HCT116 (cell line): ENCODE data around the gene VPS9D1. TPM values are rescaled to one million over a fixed set of nuclear protein-coding genes. Genes with fewer than 3 reads are reported as not detected.

Experiments
- ATAC-seq: fragments of 200-7000 bp; cut with Tn5 transposase; 2 replicates; pipeline ENCODE4 v1.9.1; 2020; ENCODE audit warnings: mild to moderate bottlenecking, moderate library complexity
- BruUV-seq: library from RNA; stranded (reverse); fragments of 400-500 nt; replicated peaks from 2 replicates; lab custom pipeline; 2021; lab: Mats Ljungman, UMichigan
- CTCF ChIA-PET: fragments of 300-600 bp; sonication (Branson Sonifier 250); formaldehyde crosslinking; loops from one replicate; lab custom pipeline; 2021; ENCODE audit warnings: antibody characterized with exemption; lab: Charles Lee
- POLR2A ChIA-PET: fragments of 300-600, 350-600 bp; sonication (Branson Sonifier 250); formaldehyde crosslinking; loops from one replicate; lab custom pipeline; 2021; ENCODE audit warnings: antibody characterized with exemption; lab: Charles Lee
- RAD21 ChIA-PET, 2 experiments: fragments of 300-600 bp; sonication (Branson Sonifier 250); formaldehyde crosslinking; loops; one replicate each; lab custom pipeline; 2023; ENCODE audit warnings: low total read pairs in 2 of 2; ENCODE audit not compliant: uncharacterized antibody in 2 of 2, unreplicated experiment in 2 of 2, low non-redundant PET in 1 of 2; lab: Charles Lee
- DNase-seq: peaks from one replicate; pipeline ENCODE4 v3.0.0-alpha.2; 2010; ENCODE audit warnings: low read depth, low spot score
- H2AFZ ChIP-seq: fragments of 200-600 bp; shearing (Covaris generic), sonication (generic); 2 replicates; pipeline ENCODE4 v1.6.1; 2017; ENCODE audit warnings: low read depth, mixed run types, mixed read lengths, antibody characterized with exemption, low read length; ENCODE audit not compliant: poor library complexity, severe bottlenecking
- H3K27ac ChIP-seq: 2 replicates; pipeline ENCODE4 v1.5.1; 2012; ENCODE audit warnings: low read depth, low read length
- H3K27me3 ChIP-seq: fragments of 200-600 bp; sonication (generic); 2 replicates; pipeline ENCODE4 v1.6.1; 2016; ENCODE audit warnings: mixed run types, low read length, mixed read lengths; ENCODE audit not compliant: insufficient read depth
- H3K36me3 ChIP-seq, 2 experiments: fragments of 200-500 bp in 1 of 2; fragments of 200-600 bp in 1 of 2; sonication (Bioruptor generic) in 1 of 2; sonication (generic) in 1 of 2; 2 replicates each; pipeline versions ENCODE4 v1.5.1 to v1.6.1; 2014 to 2016; ENCODE audit warnings: low read length in 2 of 2, inconsistent platforms in 1 of 2, mixed read lengths in 1 of 2, mixed run types in 1 of 2; ENCODE audit not compliant: insufficient read depth in 2 of 2, control insufficient read depth in 1 of 2
- H3K4me1 ChIP-seq, 2 experiments: fragments of 200-600 bp in 1 of 2; sonication (generic) in 1 of 2; 2 replicates each; pipeline versions ENCODE4 v1.5.1 to v1.6.1; 2012 to 2017; ENCODE audit warnings: low read length in 2 of 2, inconsistent platforms in 1 of 2, mild to moderate bottlenecking in 1 of 2, mixed read lengths in 1 of 2, mixed run types in 1 of 2, moderate library complexity in 1 of 2; ENCODE audit not compliant: insufficient read depth in 2 of 2, control insufficient read depth in 1 of 2
- H3K4me2 ChIP-seq: fragments of 200-600 bp; sonication (generic); 2 replicates; pipeline ENCODE4 v1.6.1; 2017; ENCODE audit warnings: mixed run types, low read length, mixed read lengths
- H3K4me3 ChIP-seq, 2 experiments: fragments of 200-600 bp in 1 of 2; sonication (generic) in 1 of 2; replicated peaks in 1 of 2; 2 replicates each; pipeline ENCODE4 v1.5.1; 2011 to 2016; ENCODE audit warnings: low read length in 2 of 2, control low read depth in 1 of 2, low read depth in 1 of 2, mild to moderate bottlenecking in 1 of 2, mixed read lengths in 1 of 2, mixed run types in 1 of 2
- H3K79me2 ChIP-seq: fragments of 200-600 bp; sonication (generic); 2 replicates; pipeline ENCODE4 v1.6.1; 2017; ENCODE audit warnings: mild to moderate bottlenecking, mixed run types, low read length, moderate library complexity, mixed read lengths; ENCODE audit not compliant: insufficient read depth
- H3K9ac ChIP-seq: fragments of 200-600 bp; sonication (generic); 2 replicates; pipeline ENCODE4 v1.6.1; 2016; ENCODE audit warnings: low read length, mixed read lengths
- H3K9me2 ChIP-seq: fragments of 200-600 bp; sonication (generic), shearing (Covaris generic); 2 replicates; pipeline ENCODE4 v1.6.1; 2017; ENCODE audit warnings: mixed run types, mild to moderate bottlenecking, moderate library complexity; ENCODE audit not compliant: insufficient read depth
- H3K9me3 ChIP-seq, 2 experiments: fragments of 200-500 bp in 1 of 2; fragments of 200-600 bp in 1 of 2; sonication (Bioruptor generic) in 1 of 2; sonication (generic) in 1 of 2; 2 replicates each; pipeline ENCODE4 v1.6.1; 2014 to 2017; ENCODE audit warnings: low read length in 2 of 2, mixed read lengths in 2 of 2, inconsistent platforms in 1 of 2, low read depth in 1 of 2, mild to moderate bottlenecking in 1 of 2, mixed run types in 1 of 2, moderate library complexity in 1 of 2; ENCODE audit not compliant: control insufficient read depth in 1 of 2, insufficient read depth in 1 of 2
- H4K20me1 ChIP-seq: fragments of 200-600 bp; sonication (generic), shearing (Covaris generic); 2 replicates; pipeline ENCODE4 v1.6.1; 2017; ENCODE audit warnings: mixed run types, mild to moderate bottlenecking, moderate library complexity; ENCODE audit not compliant: insufficient read depth
- EZH2phosphoT487 ChIP-seq: fragments of 200-600 bp; IDR thresholded peaks from 2 replicates; pipeline ENCODE4 v1.6.1; 2018; ENCODE audit warnings: antibody characterized with exemption, borderline replicate concordance
- POLR2AphosphoS5 ChIP-seq: IDR thresholded peaks from 2 replicates; pipeline ENCODE4 v1.6.1; 2011; ENCODE audit warnings: mild to moderate bottlenecking, low read depth, low read length, moderate library complexity
- RAD21 ChIP-seq: IDR thresholded peaks from 2 replicates; pipeline ENCODE4 v1.6.1; 2012; ENCODE audit warnings: low read depth, mild to moderate bottlenecking
- SP1 ChIP-seq: IDR thresholded peaks from 2 replicates; pipeline ENCODE4 v1.6.1; 2012; ENCODE audit warnings: low read depth
- TCF7L2 ChIP-seq: IDR thresholded peaks from 2 replicates; pipeline ENCODE4 v1.7.0; 2011; ENCODE audit warnings: borderline replicate concordance, inconsistent platforms; ENCODE audit not compliant: insufficient read depth, insufficient read length; ENCODE audit errors: extremely low read depth
- intact Hi-C: fragments of 100-400 bp; cut with micrococcal nuclease; formaldehyde crosslinking; loops from 2 replicates; pipeline ENCODE4 v1.10.0; 2022
- total RNA-seq: library from RNA; stranded (reverse); gene quantifications from one replicate; pipeline ENCODE4 v1.2.1, GENCODE V29; 2021; ENCODE audit not compliant: unreplicated experiment
- TF ChIP-seq, protein P1 (sequence below): IDR thresholded peaks from 2 replicates; pipeline ENCODE4 v1.6.1; 2012; ENCODE audit warnings: low read depth

Gene VPS9D1
- total RNA-seq, 1 experiment from 2014 or later, result 4.2 TPM

DNA sequence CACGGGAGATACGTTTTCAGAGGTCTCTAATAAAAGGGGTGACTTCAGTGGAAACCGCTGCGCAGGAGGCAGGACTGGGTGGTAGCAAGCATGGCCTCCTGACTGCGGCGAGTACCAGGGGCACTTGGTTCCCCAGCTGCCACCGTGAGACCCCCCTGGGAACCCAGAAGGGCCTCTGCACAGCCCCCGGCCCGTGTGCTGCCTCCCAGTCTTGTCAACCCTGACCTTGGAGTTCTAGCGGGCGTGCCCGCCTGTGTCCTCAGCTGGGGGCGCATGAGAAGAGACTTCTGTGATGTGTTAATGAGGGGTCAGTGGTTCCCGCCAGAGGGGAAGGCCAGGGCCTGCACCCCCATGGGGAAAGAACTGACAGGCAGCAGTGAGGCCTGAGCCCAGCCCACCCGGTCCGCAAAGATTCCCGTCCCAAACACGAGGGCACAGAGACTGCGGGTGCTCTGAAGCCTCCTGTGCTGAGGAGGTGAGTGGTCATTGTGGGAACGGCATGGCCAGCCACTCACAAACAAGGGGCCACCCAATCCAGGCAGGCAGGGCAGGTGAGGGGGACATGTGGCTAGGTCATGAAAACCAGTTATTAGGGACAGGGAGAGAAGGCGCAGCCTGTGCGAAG, 10.0 kb upstream of the VPS9D1 start:
- CTCF ChIA-PET, result no interaction called here
- intact Hi-C loops, result no loop called here
- Histone ChIP-seq H3K79me2 (peaks cover 8% of the 10 kb centered on the region; the same call in 1 of the 2 replicates), H3K27me3 (no peaks in the 10 kb centered on the region), H4K20me1 (no peaks in the 10 kb centered on the region), H2AFZ (no peak overlapping the region), H3K9ac (no peak overlapping the region), H3K27ac (no peak overlapping the region; the same call in 1 of the 2 replicates), H3K9me2 (no peaks in the 10 kb centered on the region), H3K9me3 (no peaks in the 10 kb centered on the region)
- ATAC-seq (peak; percentile 9; the same call in 1 of the 2 replicates), DNase-seq (no peak)
- BruUV-seq, result no TSS peak
- POLR2A ChIA-PET, result no interaction called here
- RAD21 ChIA-PET, result no interaction called here
- TF ChIP-seq SP1, result no peak
- no peak for TF ChIP-seq EZH2phosphoT487
- no peak for TF ChIP-seq TCF7L2
- no peak for TF ChIP-seq RAD21
- no peak for TF ChIP-seq POLR2AphosphoS5
- TF ChIP-seq, protein P1, sequence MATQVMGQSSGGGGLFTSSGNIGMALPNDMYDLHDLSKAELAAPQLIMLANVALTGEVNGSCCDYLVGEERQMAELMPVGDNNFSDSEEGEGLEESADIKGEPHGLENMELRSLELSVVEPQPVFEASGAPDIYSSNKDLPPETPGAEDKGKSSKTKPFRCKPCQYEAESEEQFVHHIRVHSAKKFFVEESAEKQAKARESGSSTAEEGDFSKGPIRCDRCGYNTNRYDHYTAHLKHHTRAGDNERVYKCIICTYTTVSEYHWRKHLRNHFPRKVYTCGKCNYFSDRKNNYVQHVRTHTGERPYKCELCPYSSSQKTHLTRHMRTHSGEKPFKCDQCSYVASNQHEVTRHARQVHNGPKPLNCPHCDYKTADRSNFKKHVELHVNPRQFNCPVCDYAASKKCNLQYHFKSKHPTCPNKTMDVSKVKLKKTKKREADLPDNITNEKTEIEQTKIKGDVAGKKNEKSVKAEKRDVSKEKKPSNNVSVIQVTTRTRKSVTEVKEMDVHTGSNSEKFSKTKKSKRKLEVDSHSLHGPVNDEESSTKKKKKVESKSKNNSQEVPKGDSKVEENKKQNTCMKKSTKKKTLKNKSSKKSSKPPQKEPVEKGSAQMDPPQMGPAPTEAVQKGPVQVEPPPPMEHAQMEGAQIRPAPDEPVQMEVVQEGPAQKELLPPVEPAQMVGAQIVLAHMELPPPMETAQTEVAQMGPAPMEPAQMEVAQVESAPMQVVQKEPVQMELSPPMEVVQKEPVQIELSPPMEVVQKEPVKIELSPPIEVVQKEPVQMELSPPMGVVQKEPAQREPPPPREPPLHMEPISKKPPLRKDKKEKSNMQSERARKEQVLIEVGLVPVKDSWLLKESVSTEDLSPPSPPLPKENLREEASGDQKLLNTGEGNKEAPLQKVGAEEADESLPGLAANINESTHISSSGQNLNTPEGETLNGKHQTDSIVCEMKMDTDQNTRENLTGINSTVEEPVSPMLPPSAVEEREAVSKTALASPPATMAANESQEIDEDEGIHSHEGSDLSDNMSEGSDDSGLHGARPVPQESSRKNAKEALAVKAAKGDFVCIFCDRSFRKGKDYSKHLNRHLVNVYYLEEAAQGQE, result no peak
- TF ChIP-seq, all 23 proteins: peak for 0
- Histone ChIP-seq H3K36me3 (peaks cover 39 to 56% of the 10 kb centered on the region in 2 experiments), H3K4me1 (no peaks in the 10 kb centered on the region), H3K4me2 (no peak overlapping the region), H3K4me3 (no peak overlapping the region)
